Measurements from ENCODE around the gene DNASE1L3. TPM values are rescaled to one million over a fixed set of nuclear protein-coding genes. Genes with fewer than 3 reads are reported as not detected.

The DNASE1L3 gene
- total and polyA plus RNA-seq, 2 of the 4 experiments (the other 2 are of a cell fraction) = not detected

DNA sequence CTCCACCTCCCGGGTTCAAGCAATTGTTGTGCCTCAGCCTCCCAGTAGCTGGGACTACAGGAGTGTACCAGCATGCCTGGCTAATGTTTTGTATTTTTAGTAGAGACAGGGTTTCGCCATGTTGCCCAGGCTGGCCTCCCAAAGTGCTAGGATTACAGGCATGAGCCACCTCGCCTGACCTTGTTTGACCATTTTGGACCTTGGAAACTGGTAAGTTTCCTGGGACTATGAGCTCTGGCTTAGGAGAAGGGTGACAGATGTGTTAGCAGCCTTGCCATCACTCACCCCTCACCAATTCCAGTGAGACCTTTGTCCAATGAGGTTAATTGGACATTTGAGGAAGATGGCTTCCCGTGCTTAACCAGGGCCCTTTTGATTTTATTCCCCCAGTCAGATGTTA lies 19.9 kb downstream of the DNASE1L3 start:
- Histone ChIP-seq H3K18ac (ENCODE audit: low read depth, low read length) (no peak overlapping the region), H3K9me1 (ENCODE audit: insufficient read depth, low read length) (no peaks in the 10 kb centered on the region), H2BK120ac (ENCODE audit: low read depth, low read length) (no peak overlapping the region), H2BK15ac (ENCODE audit: low read depth, low read length) (no peak overlapping the region), H3K14ac (replicated peaks; ENCODE audit: low read depth, low read length) (no peak overlapping the region), H3K27ac (ENCODE audit: insufficient read depth, low read length) (no peak overlapping the region), H4K8ac (ENCODE audit: low read depth in 2 of 2, low read length in 2 of 2) (no peak overlapping the region), H2BK5ac (ENCODE audit: low read depth, low read length, poor library complexity, severe bottlenecking) (no peak overlapping the region), H3K9ac (ENCODE audit: low read depth, low read length) (no peak overlapping the region), H3K23ac (ENCODE audit: low read depth, low read length) (no peak overlapping the region), H2AFZ (replicated peaks; ENCODE audit: low read length, poor library complexity) (no peak overlapping the region), H3K4ac (ENCODE audit: low read depth, low read length) (no peak overlapping the region), H3K4me1 (ENCODE audit: control insufficient read depth, insufficient read depth, low read length) (no peaks in the 10 kb centered on the region), H2AK5ac (ENCODE audit: low read depth, low read length) (no peak overlapping the region), H3K9me3 (ENCODE audit: control insufficient read depth, insufficient read depth, low read length) (no peaks in the 10 kb centered on the region), H4K20me1 (ENCODE audit: insufficient read depth, low read length) (no peaks in the 10 kb centered on the region), H3K79me1 (ENCODE audit: low read depth in 1 of 2, low read length in 2 of 2) (no peaks in the 10 kb centered on the region), H4K91ac (ENCODE audit: insufficient read depth, low read depth, low read length) (no peak overlapping the region), H3K36me3 (ENCODE audit: control insufficient read depth, insufficient read depth, low read length) (no peaks in the 10 kb centered on the region), H3K4me2 (ENCODE audit: low read depth, low read length) (no peak overlapping the region), H3K4me3 (ENCODE audit: insufficient read depth, low read depth, low read length) (no peak overlapping the region), H4K5ac (ENCODE audit: low read depth, low read length) (no peak overlapping the region), H2AK9ac (replicated peaks; ENCODE audit: low read depth, low read length, poor library complexity) (no peak overlapping the region), H3K27me3 (ENCODE audit: control insufficient read depth, insufficient read depth, low read length) (peaks cover 2% of the 10 kb centered on the region; the same call in 1 of the 2 replicates), H2BK20ac (ENCODE audit: low read depth, low read length) (no peak overlapping the region), H3K56ac (ENCODE audit: extremely low read depth, insufficient read depth, low read length) (no peak overlapping the region)
- no peak for DNase-seq
- intact Hi-C loops (cut with micrococcal nuclease) = no loop called here
- BruUV-seq (replicated peaks) = no TSS peak
- POLR2A ChIA-PET (ENCODE audit: unreplicated experiment) = no interaction called here
- dilution Hi-C loops (cut with HindIII; ENCODE audit: low sequenced_read_pairs, unreplicated experiment) = no loop called here
- no peak for TF ChIP-seq CHD1 (IDR thresholded peaks at IDR 0.05; ENCODE audit: low read depth, low read length)
- TF ChIP-seq MAFK (IDR thresholded peaks at IDR 0.05; ENCODE audit: low read depth, low read length) = no peak
- TF ChIP-seq, protein P1, sequence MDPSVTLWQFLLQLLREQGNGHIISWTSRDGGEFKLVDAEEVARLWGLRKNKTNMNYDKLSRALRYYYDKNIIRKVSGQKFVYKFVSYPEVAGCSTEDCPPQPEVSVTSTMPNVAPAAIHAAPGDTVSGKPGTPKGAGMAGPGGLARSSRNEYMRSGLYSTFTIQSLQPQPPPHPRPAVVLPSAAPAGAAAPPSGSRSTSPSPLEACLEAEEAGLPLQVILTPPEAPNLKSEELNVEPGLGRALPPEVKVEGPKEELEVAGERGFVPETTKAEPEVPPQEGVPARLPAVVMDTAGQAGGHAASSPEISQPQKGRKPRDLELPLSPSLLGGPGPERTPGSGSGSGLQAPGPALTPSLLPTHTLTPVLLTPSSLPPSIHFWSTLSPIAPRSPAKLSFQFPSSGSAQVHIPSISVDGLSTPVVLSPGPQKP (IDR thresholded peaks at IDR 0.05; ENCODE audit: borderline replicate concordance, low read depth, low read length) = no peak
- no peak for TF ChIP-seq RAD21 (IDR thresholded peaks at IDR 0.05; ENCODE audit: low read length)
- in situ Hi-C loops (cut with MboI; ENCODE audit: low sequenced_read_pairs) = loop anchor here (25.0 kb wide), 1 partner anchor 221 kb away; no protein-coding TSS in a partner anchor
- ATAC-seq (ENCODE audit: low read depth) = no peak
- WGBS, 2 experiments (ENCODE audit: extremely low coverage in 2 of 2, insufficient read length in 1 of 2) = 100% methylated on average over 1 of the region's 4 CpGs; no CpG with 5 or more reads in 1 of the 2 experiments
- CTCF ChIA-PET = interaction anchor here (3.6 kb wide), 1 partner anchor 115 kb away, joined by 18 read pairs; the partner anchor contains the start of genes HTD2 and RPP14

Measured in IMR-90 (cell line).